ENCODE data around the gene MKLN1. TPM values are rescaled to one million over a fixed set of nuclear protein-coding genes. Genes with fewer than 3 reads are reported as not detected.

MKLN1 gene
- total and polyA plus RNA-seq, 2 of the 13 experiments (the other 11 are each of a cell fraction or from before 2014, with no cell fraction given): 33.6 to 43.5 TPM

DNA sequence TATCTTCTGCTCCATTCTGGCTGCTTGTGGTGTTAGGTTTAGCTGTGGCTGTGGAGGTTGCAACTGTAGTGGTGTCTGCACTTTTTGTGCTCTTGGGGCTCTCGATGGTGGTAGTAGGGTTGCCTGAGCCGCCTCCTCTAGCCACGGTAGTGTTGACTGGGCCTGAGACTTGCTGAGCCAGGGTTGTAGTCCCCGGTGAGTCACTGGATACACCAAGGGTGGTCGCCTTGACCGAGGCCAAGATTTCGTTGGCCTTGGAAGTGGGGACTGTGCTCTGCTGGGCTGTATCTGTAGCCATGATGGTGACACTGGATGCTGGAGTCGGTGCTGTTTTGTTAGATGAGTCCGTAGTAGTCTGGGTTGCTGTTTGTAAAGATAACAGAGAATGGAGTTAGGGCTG, 183.4 kb downstream of the MKLN1 start:
- CTCF ChIA-PET (ENCODE audit: low intra/inter-chr PET ratio, low total read pairs): no interaction called here
- Histone ChIP-seq H3K27me3 (ENCODE audit: control insufficient read depth in 1 of 2, insufficient read depth in 2 of 2, low read length in 2 of 2) (peaks cover 0 to 3% of the 10 kb centered on the region in 2 experiments; a peak in 1 of 5 replicates), H4K20me1 (ENCODE audit: insufficient read depth, low read length) (no peaks in the 10 kb centered on the region), H3K36me3 (replicated peaks in 1 of 2; ENCODE audit: control insufficient read depth in 1 of 2, insufficient read depth in 2 of 2, low read length in 2 of 2) (no peaks in the 10 kb centered on the region), H3K9ac (ENCODE audit: insufficient read depth, low read depth, low read length) (no peak overlapping the region), H3K4me1 (ENCODE audit: insufficient read depth, low read length) (peaks cover 11% of the 10 kb centered on the region), H3K27ac (ENCODE audit: extremely low read length, insufficient read depth, low read length) (no peak overlapping the region), H3K9me3 (ENCODE audit: low read length) (no peaks in the 10 kb centered on the region), H2AFZ (ENCODE audit: low read length) (no peak overlapping the region), H3K79me2 (ENCODE audit: insufficient read depth, low read length) (no peaks in the 10 kb centered on the region), H3K4me3 (replicated peaks in 1 of 3; ENCODE audit: insufficient read depth in 1 of 3, low read depth in 2 of 3, low read length in 3 of 3) (no peak overlapping the region), H3K4me2 (ENCODE audit: low read depth, low read length) (no peak overlapping the region)
- 67% methylated on average over 4 of the region's 9 CpGs for WGBS (ENCODE audit: low lambda C conversion rate)
- intact Hi-C loops (cut with micrococcal nuclease; ENCODE audit: unreplicated experiment): no loop called here
- ATAC-seq (no peak), FAIRE-seq (no peak), DNase-seq (ENCODE audit: low spot score) (no peak)
- no TSS peak for BruUV-seq (replicated peaks)
- POLR2A ChIA-PET: no interaction called here
- in situ Hi-C loops (cut with HindIII; ENCODE audit: extremely low pct_ligation_motif_present, low pct_unique_long_range_greater_than_20kb): no loop called here
- TF ChIP-seq, protein P1, sequence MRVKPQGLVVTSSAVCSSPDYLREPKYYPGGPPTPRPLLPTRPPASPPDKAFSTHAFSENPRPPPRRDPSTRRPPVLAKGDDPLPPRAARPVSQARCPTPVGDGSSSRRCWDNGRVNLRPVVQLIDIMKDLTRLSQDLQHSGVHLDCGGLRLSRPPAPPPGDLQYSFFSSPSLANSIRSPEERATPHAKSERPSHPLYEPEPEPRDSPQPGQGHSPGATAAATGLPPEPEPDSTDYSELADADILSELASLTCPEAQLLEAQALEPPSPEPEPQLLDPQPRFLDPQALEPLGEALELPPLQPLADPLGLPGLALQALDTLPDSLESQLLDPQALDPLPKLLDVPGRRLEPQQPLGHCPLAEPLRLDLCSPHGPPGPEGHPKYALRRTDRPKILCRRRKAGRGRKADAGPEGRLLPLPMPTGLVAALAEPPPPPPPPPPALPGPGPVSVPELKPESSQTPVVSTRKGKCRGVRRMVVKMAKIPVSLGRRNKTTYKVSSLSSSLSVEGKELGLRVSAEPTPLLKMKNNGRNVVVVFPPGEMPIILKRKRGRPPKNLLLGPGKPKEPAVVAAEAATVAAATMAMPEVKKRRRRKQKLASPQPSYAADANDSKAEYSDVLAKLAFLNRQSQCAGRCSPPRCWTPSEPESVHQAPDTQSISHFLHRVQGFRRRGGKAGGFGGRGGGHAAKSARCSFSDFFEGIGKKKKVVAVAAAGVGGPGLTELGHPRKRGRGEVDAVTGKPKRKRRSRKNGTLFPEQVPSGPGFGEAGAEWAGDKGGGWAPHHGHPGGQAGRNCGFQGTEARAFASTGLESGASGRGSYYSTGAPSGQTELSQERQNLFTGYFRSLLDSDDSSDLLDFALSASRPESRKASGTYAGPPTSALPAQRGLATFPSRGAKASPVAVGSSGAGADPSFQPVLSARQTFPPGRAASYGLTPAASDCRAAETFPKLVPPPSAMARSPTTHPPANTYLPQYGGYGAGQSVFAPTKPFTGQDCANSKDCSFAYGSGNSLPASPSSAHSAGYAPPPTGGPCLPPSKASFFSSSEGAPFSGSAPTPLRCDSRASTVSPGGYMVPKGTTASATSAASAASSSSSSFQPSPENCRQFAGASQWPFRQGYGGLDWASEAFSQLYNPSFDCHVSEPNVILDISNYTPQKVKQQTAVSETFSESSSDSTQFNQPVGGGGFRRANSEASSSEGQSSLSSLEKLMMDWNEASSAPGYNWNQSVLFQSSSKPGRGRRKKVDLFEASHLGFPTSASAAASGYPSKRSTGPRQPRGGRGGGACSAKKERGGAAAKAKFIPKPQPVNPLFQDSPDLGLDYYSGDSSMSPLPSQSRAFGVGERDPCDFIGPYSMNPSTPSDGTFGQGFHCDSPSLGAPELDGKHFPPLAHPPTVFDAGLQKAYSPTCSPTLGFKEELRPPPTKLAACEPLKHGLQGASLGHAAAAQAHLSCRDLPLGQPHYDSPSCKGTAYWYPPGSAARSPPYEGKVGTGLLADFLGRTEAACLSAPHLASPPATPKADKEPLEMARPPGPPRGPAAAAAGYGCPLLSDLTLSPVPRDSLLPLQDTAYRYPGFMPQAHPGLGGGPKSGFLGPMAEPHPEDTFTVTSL (CRISPR knock-in tag; IDR thresholded peaks at IDR 0.05; ENCODE audit: borderline replicate concordance): no peak
- no peak for TF ChIP-seq PPARG (CRISPR knock-in tag; conservative IDR thresholded peaks at IDR 0.05)
- no peak for TF ChIP-seq GTF3A (CRISPR knock-in tag; conservative IDR thresholded peaks at IDR 0.05)
- TF ChIP-seq, protein P2, sequence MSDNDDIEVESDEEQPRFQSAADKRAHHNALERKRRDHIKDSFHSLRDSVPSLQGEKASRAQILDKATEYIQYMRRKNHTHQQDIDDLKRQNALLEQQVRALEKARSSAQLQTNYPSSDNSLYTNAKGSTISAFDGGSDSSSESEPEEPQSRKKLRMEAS (IDR thresholded peaks at IDR 0.05): no peak
- no peak for TF ChIP-seq ZFP90 (CRISPR knock-in tag; IDR thresholded peaks at IDR 0.05; ENCODE audit: borderline replicate concordance)
- no peak for TF ChIP-seq TOE1 (CRISPR knock-in tag; IDR thresholded peaks at IDR 0.05)
- no peak for TF ChIP-seq MIER2 (CRISPR knock-in tag; IDR thresholded peaks at IDR 0.05)
- TF ChIP-seq STAT5B (CRISPR knock-in tag; IDR thresholded peaks at IDR 0.05): no peak
- TF ChIP-seq PRPF4 (IDR thresholded peaks at IDR 0.05; ENCODE audit: low read depth, low read length, poor library complexity, severe bottlenecking): no peak
- no peak for TF ChIP-seq BORCS8-MEF2B (CRISPR knock-in tag; IDR thresholded peaks at IDR 0.05)
- TF ChIP-seq, protein P3, sequence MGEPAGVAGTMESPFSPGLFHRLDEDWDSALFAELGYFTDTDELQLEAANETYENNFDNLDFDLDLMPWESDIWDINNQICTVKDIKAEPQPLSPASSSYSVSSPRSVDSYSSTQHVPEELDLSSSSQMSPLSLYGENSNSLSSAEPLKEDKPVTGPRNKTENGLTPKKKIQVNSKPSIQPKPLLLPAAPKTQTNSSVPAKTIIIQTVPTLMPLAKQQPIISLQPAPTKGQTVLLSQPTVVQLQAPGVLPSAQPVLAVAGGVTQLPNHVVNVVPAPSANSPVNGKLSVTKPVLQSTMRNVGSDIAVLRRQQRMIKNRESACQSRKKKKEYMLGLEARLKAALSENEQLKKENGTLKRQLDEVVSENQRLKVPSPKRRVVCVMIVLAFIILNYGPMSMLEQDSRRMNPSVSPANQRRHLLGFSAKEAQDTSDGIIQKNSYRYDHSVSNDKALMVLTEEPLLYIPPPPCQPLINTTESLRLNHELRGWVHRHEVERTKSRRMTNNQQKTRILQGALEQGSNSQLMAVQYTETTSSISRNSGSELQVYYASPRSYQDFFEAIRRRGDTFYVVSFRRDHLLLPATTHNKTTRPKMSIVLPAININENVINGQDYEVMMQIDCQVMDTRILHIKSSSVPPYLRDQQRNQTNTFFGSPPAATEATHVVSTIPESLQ (CRISPR knock-in tag; conservative IDR thresholded peaks at IDR 0.05): no peak
- TF ChIP-seq, protein P4, sequence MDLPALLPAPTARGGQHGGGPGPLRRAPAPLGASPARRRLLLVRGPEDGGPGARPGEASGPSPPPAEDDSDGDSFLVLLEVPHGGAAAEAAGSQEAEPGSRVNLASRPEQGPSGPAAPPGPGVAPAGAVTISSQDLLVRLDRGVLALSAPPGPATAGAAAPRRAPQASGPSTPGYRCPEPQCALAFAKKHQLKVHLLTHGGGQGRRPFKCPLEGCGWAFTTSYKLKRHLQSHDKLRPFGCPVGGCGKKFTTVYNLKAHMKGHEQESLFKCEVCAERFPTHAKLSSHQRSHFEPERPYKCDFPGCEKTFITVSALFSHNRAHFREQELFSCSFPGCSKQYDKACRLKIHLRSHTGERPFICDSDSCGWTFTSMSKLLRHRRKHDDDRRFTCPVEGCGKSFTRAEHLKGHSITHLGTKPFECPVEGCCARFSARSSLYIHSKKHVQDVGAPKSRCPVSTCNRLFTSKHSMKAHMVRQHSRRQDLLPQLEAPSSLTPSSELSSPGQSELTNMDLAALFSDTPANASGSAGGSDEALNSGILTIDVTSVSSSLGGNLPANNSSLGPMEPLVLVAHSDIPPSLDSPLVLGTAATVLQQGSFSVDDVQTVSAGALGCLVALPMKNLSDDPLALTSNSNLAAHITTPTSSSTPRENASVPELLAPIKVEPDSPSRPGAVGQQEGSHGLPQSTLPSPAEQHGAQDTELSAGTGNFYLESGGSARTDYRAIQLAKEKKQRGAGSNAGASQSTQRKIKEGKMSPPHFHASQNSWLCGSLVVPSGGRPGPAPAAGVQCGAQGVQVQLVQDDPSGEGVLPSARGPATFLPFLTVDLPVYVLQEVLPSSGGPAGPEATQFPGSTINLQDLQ (CRISPR knock-in tag; IDR thresholded peaks at IDR 0.05): no peak
- no peak for TF ChIP-seq KDM4B (CRISPR knock-in tag; IDR thresholded peaks at IDR 0.05)

Measured in HepG2 (cell line).